PC-3 (cell line): ENCODE results near the gene NTN5. TPM values are rescaled to one million over a fixed set of nuclear protein-coding genes. Genes with fewer than 3 reads are reported as not detected.

Experiments
- ATAC-seq: fragments of 200-7000 bp; cut with Tn5 transposase; 2 replicates; pipeline ENCODE4 v1.9.1; 2020; ENCODE audit warnings: mild to moderate bottlenecking, moderate library complexity
- BruUV-seq: library from RNA; stranded (reverse); fragments of 400-500 nt; replicated peaks from 2 replicates; lab custom pipeline; 2021; lab: Mats Ljungman, UMichigan
- CTCF ChIA-PET: fragments of 300-600 bp; sonication (Branson Sonifier 250); formaldehyde crosslinking; loops from one replicate; lab custom pipeline; 2022; ENCODE audit warnings: antibody characterized with exemption; lab: Charles Lee
- POLR2A ChIA-PET: fragments of 300-600 bp; sonication (Branson Sonifier 250); formaldehyde crosslinking; loops from one replicate; lab custom pipeline; 2022; ENCODE audit warnings: antibody characterized with exemption; ENCODE audit not compliant: unreplicated experiment; lab: Charles Lee
- DNase-seq: peaks from one replicate; pipeline ENCODE4 v3.0.0-alpha.2; 2015
- H2AFZ ChIP-seq: fragments of 300-600 bp; sonication (generic); 2 replicates; pipeline ENCODE4 v1.6.0; 2016; ENCODE audit warnings: antibody characterized with exemption, low read length
- H3F3A ChIP-seq: fragments of 300-600 bp; sonication (generic); one replicate; pipeline ENCODE4 v1.6.0; 2017; ENCODE audit warnings: antibody characterized with exemption, low read length, control low read depth, mild to moderate bottlenecking; ENCODE audit not compliant: unreplicated experiment
- H3K27ac ChIP-seq: fragments of 300-600 bp; sonication (generic); 2 replicates; pipeline ENCODE4 v1.5.1; 2016; ENCODE audit warnings: mild to moderate bottlenecking, low read length
- H3K27me3 ChIP-seq: fragments of 300-600 bp; sonication (generic); 2 replicates; pipeline ENCODE4 v1.6.1; 2016; ENCODE audit warnings: low read length, mixed read lengths
- H3K36me3 ChIP-seq: fragments of 300-600 bp; sonication (generic); 2 replicates; pipeline ENCODE4 v1.6.1; 2016; ENCODE audit warnings: low read depth, mixed run types, low read length, mixed read lengths
- H3K4me1 ChIP-seq: fragments of 300-600 bp; sonication (generic); 2 replicates; pipeline ENCODE4 v1.5.1; 2016; ENCODE audit warnings: low read length; ENCODE audit not compliant: insufficient read depth
- H3K4me2 ChIP-seq: fragments of 300-600 bp; sonication (generic); 2 replicates; pipeline ENCODE4 v1.6.0; 2016; ENCODE audit warnings: low read length
- H3K4me3 ChIP-seq: fragments of 300-600 bp; sonication (generic); 2 replicates; pipeline ENCODE4 v1.5.1; 2016; ENCODE audit warnings: mild to moderate bottlenecking, low read length, mixed read lengths
- H3K79me2 ChIP-seq: fragments of 300-600 bp; sonication (generic); 2 replicates; pipeline ENCODE4 v1.6.1; 2017; ENCODE audit warnings: low read length, mixed read lengths
- H3K9ac ChIP-seq: fragments of 300-600 bp; sonication (generic); 2 replicates; pipeline ENCODE4 v1.6.0; 2016; ENCODE audit warnings: mild to moderate bottlenecking, low read length
- H3K9me2 ChIP-seq: fragments of 300-600 bp; sonication (generic); replicated peaks from 2 replicates; pipeline ENCODE4 v1.6.1; 2016; ENCODE audit warnings: mixed run types, low read length, mixed read lengths
- H3K9me3 ChIP-seq: fragments of 300-600 bp; sonication (generic); 2 replicates; pipeline ENCODE4 v1.6.1; 2016; ENCODE audit warnings: low read length, mixed read lengths
- H4K20me1 ChIP-seq: fragments of 300-600 bp; sonication (generic); 2 replicates; pipeline ENCODE4 v1.6.1; 2016; ENCODE audit warnings: low read length, mixed read lengths
- CTCF ChIP-seq: fragments of 300-600 bp; sonication (generic); conservative IDR thresholded peaks from 2 replicates; pipeline ENCODE4 v1.5.1; 2017; ENCODE audit warnings: antibody characterized with exemption, low read depth, mild to moderate bottlenecking, low read length
- EZH2 ChIP-seq: fragments of 300-600 bp; sonication (generic); IDR thresholded peaks from one replicate; pipeline ENCODE4 v1.6.1; 2017; ENCODE audit warnings: antibody characterized with exemption, mild to moderate bottlenecking, low read length; ENCODE audit not compliant: unreplicated experiment
- EZH2phosphoT487 ChIP-seq: fragments of 300-600 bp; sonication (generic); IDR thresholded peaks from 2 replicates; pipeline ENCODE4 v1.6.1; 2018; ENCODE audit warnings: mild to moderate bottlenecking, antibody characterized with exemption, low read length, borderline replicate concordance
- intact Hi-C: fragments of 100-400 bp; cut with micrococcal nuclease; formaldehyde crosslinking; loops from 2 replicates; pipeline ENCODE4 v1.9.0; 2023
- total RNA-seq: library from RNA; depleted of rRNA; stranded (reverse); fragments of >200 nt; gene quantifications from 2 replicates; pipeline ENCODE4 v1.2.3, GENCODE V29; 2014

Gene NTN5
- total RNA-seq, 1 experiment from 2014 or later = 0.18 TPM

DNA sequence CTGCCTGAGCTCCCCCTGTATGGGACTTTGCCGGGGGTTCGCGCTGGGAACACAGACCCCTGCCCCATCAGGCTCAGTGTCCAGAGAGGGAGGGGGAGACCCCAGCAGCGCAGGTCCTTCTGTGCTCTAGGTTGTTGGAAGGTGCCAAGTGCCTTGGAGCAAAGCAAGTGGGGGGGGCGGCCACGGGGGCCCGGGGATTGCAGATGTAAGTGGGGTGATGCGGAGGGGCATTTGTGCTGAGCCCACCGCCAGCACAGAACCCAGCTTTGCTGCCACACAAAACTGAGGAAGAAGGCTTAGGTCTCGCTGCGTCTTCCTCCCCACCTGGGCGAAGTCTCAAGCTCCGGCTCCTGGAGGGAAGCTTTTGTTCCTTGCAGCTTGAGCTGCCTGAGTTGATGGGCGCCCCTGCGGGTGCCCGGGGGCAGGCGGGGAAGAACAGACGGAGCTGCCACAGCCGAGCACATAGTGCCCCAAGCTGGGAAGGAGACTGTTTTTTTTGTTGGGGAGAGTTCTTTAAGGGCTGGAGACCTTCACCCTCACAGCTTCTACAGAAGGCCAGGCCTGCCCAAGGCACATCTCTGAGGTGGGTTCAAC is 1.5 kb upstream of the NTN5 start:
- TF ChIP-seq CTCF (no peak), EZH2phosphoT487 (no peak), EZH2 (no peak)
- Histone ChIP-seq H3K9ac (no peak overlapping the region), H2AFZ (no peak overlapping the region), H3K9me3 (no peaks in the 10 kb centered on the region), H3K4me2 (no peak overlapping the region), H3K79me2 (no peaks in the 10 kb centered on the region), H4K20me1 (no peaks in the 10 kb centered on the region), H3K36me3 (no peaks in the 10 kb centered on the region), H3K27me3 (no peaks in the 10 kb centered on the region), H3F3A (no peaks in the 10 kb centered on the region), H3K4me1 (no peaks in the 10 kb centered on the region), H3K4me3 (no peak overlapping the region), H3K27ac (no peak overlapping the region), H3K9me2 (no peaks in the 10 kb centered on the region)
- CTCF ChIA-PET = interaction anchor here (0.8 kb wide), 1 partner anchor 25 kb away, joined by 3 read pairs; no protein-coding TSS in a partner anchor
- BruUV-seq = no TSS peak
- POLR2A ChIA-PET = no interaction called here
- ATAC-seq (no peak), DNase-seq (no peak)
- intact Hi-C loops = no loop called here

- H3K4me2 ChIP-seq = no peak overlapping the region
- no peaks in the 10 kb centered on the region for H3K36me3 ChIP-seq
- no peaks in the 10 kb centered on the region for H3K9me2 ChIP-seq
- no peak overlapping the region for H3K4me3 ChIP-seq
- H3K27me3 ChIP-seq = no peaks in the 10 kb centered on the region
- CTCF ChIA-PET = interaction anchor here (0.8 kb wide), 1 partner anchor 26 kb away, joined by 3 read pairs; no protein-coding TSS in a partner anchor
- ATAC-seq (no peak), DNase-seq (no peak)
- no TSS peak for BruUV-seq
- H3F3A ChIP-seq = no peaks in the 10 kb centered on the region
- no peaks in the 10 kb centered on the region for H3K79me2 ChIP-seq
- no peaks in the 10 kb centered on the region for H4K20me1 ChIP-seq
- H3K4me1 ChIP-seq = no peaks in the 10 kb centered on the region
- POLR2A ChIA-PET = no interaction called here
- intact Hi-C loops = no loop called here
- H3K27ac ChIP-seq = no peak overlapping the region
- H3K9ac ChIP-seq = no peak overlapping the region
- H2AFZ ChIP-seq = no peak overlapping the region
- H3K9me3 ChIP-seq = no peaks in the 10 kb centered on the region
- TF ChIP-seq EZH2 (no peak), EZH2phosphoT487 (no peak), CTCF (no peak)
These were observed 751 bp upstream of the NTN5 start for GRCh38 chr19:48673436-48674100.

GRCh38 chr19:48671446-48671995 is 1.3 kb downstream of the NTN5 start:
- Histone ChIP-seq H3K79me2 (no peaks in the 10 kb centered on the region), H3K9me2 (no peaks in the 10 kb centered on the region), H3K27ac (no peak overlapping the region), H3K27me3 (no peaks in the 10 kb centered on the region), H3K4me2 (no peak overlapping the region), H3K9ac (no peak overlapping the region), H3F3A (no peaks in the 10 kb centered on the region), H3K4me1 (no peaks in the 10 kb centered on the region), H3K4me3 (no peak overlapping the region), H3K9me3 (no peaks in the 10 kb centered on the region), H4K20me1 (no peaks in the 10 kb centered on the region), H2AFZ (no peak overlapping the region), H3K36me3 (no peaks in the 10 kb centered on the region)
- ChIA-PET CTCF (no interaction called here), POLR2A (no interaction called here)
- intact Hi-C loops = no loop called here
- ATAC-seq (no peak), DNase-seq (no peak)
- no TSS peak for BruUV-seq
- TF ChIP-seq EZH2 = no peak
- no peak for TF ChIP-seq EZH2phosphoT487
- no peak for TF ChIP-seq CTCF
